ENCODE data around the gene ZNF579. TPM values are rescaled to one million over a fixed set of nuclear protein-coding genes. Genes with fewer than 3 reads are reported as not detected.

The ZNF579 gene
- total and polyA plus RNA-seq, 2 of the 13 experiments (the other 11 are each of a cell fraction or from before 2014, with no cell fraction given): 2.1 to 2.9 TPM

DNA sequence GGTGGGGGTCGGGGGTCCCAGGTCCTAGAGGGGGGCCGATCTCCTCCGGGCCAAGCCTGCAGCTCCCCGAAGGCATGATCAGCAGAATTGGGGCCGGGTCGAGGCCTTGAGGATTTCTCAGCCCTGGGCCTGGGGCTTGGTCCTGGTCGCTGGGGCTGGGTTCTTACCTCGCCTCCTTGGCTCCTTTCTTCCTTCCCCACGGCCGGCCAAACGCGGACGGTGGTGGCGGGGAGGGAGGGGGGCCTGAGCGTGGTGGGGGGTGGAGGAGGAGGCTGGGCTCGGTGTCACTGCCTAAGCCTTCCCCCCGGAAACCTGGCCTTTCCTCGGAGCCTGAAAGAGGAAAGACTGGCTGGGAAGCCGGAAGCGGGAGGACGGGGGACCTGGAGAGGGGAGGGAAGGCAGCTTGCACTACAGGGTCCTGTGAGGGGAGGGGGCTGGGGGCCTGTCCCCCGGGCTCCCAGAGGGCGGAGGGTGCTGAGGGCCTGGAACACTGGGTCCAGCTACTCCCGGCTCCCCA, at the start of gene ZNF579 (continued):
- TF ChIP-seq, protein P1, sequence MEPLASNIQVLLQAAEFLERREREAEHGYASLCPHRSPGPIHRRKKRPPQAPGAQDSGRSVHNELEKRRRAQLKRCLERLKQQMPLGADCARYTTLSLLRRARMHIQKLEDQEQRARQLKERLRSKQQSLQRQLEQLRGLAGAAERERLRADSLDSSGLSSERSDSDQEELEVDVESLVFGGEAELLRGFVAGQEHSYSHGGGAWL (CRISPR knock-in tag; IDR thresholded peaks at IDR 0.05): no peak; the same call in 1 of the 2 replicates
- no peak for TF ChIP-seq KLF15 (CRISPR knock-in tag; IDR thresholded peaks at IDR 0.05; ENCODE audit: borderline replicate concordance)
- TF ChIP-seq ZNF496 (CRISPR knock-in tag; IDR thresholded peaks at IDR 0.05; ENCODE audit: insufficient replicate concordance): no peak
- TF ChIP-seq ZNF83 (CRISPR knock-in tag; IDR thresholded peaks at IDR 0.05; ENCODE audit: borderline replicate concordance): no peak; the same call in 1 of the 2 replicates
- TF ChIP-seq ZMAT3 (CRISPR knock-in tag; conservative IDR thresholded peaks at IDR 0.05): no peak
- no peak for TF ChIP-seq HOXA5 (CRISPR knock-in tag; IDR thresholded peaks at IDR 0.05)
- TF ChIP-seq ZNF331 (CRISPR knock-in tag; IDR thresholded peaks at IDR 0.05): peak; percentile 81; the same call in 1 of the 2 replicates
- TF ChIP-seq EEA1 (CRISPR knock-in tag; IDR thresholded peaks at IDR 0.05; ENCODE audit: borderline replicate concordance): no peak
- TF ChIP-seq CCDC6 (CRISPR knock-in tag; IDR thresholded peaks at IDR 0.05): 0 out of 2 replicates have a peak, but pooled peaks have one; percentile 27
- TF ChIP-seq ZBTB7B (CRISPR knock-in tag; IDR thresholded peaks at IDR 0.05): 0 out of 2 replicates have a peak, but pooled peaks have one; percentile 15
- TF ChIP-seq, protein P2, sequence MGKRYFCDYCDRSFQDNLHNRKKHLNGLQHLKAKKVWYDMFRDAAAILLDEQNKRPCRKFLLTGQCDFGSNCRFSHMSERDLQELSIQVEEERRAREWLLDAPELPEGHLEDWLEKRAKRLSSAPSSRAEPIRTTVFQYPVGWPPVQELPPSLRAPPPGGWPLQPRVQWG (CRISPR knock-in tag; IDR thresholded peaks at IDR 0.05; ENCODE audit: borderline replicate concordance, low read depth): no peak
- no peak for TF ChIP-seq ZNF878 (CRISPR knock-in tag; IDR thresholded peaks at IDR 0.05)
- TF ChIP-seq ATF7 (IDR thresholded peaks at IDR 0.05): no peak
- TF ChIP-seq ATF7 (CRISPR knock-in tag; IDR thresholded peaks at IDR 0.05): peak; percentile 7; the same call in 1 of the 2 replicates
- TF ChIP-seq DMAP1 (CRISPR knock-in tag; IDR thresholded peaks at IDR 0.05): peak; percentile 33; the same call in 1 of the 2 replicates
- TF ChIP-seq, protein P3, sequence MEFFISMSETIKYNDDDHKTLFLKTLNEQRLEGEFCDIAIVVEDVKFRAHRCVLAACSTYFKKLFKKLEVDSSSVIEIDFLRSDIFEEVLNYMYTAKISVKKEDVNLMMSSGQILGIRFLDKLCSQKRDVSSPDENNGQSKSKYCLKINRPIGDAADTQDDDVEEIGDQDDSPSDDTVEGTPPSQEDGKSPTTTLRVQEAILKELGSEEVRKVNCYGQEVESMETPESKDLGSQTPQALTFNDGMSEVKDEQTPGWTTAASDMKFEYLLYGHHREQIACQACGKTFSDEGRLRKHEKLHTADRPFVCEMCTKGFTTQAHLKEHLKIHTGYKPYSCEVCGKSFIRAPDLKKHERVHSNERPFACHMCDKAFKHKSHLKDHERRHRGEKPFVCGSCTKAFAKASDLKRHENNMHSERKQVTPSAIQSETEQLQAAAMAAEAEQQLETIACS (CRISPR knock-in tag; IDR thresholded peaks at IDR 0.05): no peak
- no peak for TF ChIP-seq ZNF549 (CRISPR knock-in tag; IDR thresholded peaks at IDR 0.05)
- TF ChIP-seq, protein P4, sequence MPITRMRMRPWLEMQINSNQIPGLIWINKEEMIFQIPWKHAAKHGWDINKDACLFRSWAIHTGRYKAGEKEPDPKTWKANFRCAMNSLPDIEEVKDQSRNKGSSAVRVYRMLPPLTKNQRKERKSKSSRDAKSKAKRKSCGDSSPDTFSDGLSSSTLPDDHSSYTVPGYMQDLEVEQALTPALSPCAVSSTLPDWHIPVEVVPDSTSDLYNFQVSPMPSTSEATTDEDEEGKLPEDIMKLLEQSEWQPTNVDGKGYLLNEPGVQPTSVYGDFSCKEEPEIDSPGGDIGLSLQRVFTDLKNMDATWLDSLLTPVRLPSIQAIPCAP (CRISPR knock-in tag; IDR thresholded peaks at IDR 0.05; ENCODE audit: low read depth): no peak
- no peak for TF ChIP-seq TEAD3 (CRISPR knock-in tag; optimal IDR thresholded peaks at IDR 0.05; ENCODE audit: borderline replicate concordance)
- no peak for TF ChIP-seq GATAD2A (CRISPR knock-in tag; IDR thresholded peaks at IDR 0.05)
- no peak for TF ChIP-seq ZNF160 (CRISPR knock-in tag; IDR thresholded peaks at IDR 0.05)
- TF ChIP-seq HCFC1 (IDR thresholded peaks at IDR 0.05; ENCODE audit: low read depth, low read length): peak; percentile 48; the same call in 1 of the 2 replicates
- TF ChIP-seq ZSCAN20 (CRISPR knock-in tag; IDR thresholded peaks at IDR 0.05; ENCODE audit: borderline replicate concordance): no peak; the same call in 1 of the 2 replicates
- no peak for TF ChIP-seq ZNF737 (CRISPR knock-in tag; IDR thresholded peaks at IDR 0.05; ENCODE audit: borderline replicate concordance)
- peak in 1 of 2 experiments; percentile 12; a peak in 1 of 4 replicates for TF ChIP-seq KLF16 (CRISPR knock-in tag; IDR thresholded peaks at IDR 0.05)
- TF ChIP-seq, protein P5, sequence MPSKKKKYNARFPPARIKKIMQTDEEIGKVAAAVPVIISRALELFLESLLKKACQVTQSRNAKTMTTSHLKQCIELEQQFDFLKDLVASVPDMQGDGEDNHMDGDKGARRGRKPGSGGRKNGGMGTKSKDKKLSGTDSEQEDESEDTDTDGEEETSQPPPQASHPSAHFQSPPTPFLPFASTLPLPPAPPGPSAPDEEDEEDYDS (CRISPR knock-in tag; IDR thresholded peaks at IDR 0.05): no peak
- peak; percentile 34; the same call in 1 of the 2 replicates for TF ChIP-seq POGZ (CRISPR knock-in tag; IDR thresholded peaks at IDR 0.05)
- no peak for TF ChIP-seq ZBTB3 (CRISPR knock-in tag; IDR thresholded peaks at IDR 0.05; ENCODE audit: borderline replicate concordance, low read depth)
